ENCODE results near the gene CLDN8. TPM values are rescaled to one million over a fixed set of nuclear protein-coding genes. Genes with fewer than 3 reads are reported as not detected.

CLDN8 gene
- 2.5 and 12.4 TPM in 2 replicates for total RNA-seq (ENCODE audit: low replicate concordance)
- long read RNA-seq, transcript CLDN8-201 (1 exons, 2,068 nt) = major isoform, 137 of 138 reads
- long read RNA-seq, partial matches to known transcripts = 0 of 138 reads
- long read RNA-seq, other reads (novel, unspliced or antisense) = 1 of 138 reads

- Mint-ChIP-seq H3K36me3 (no peaks in the 10 kb centered on the region), H3K4me3 (peak within 1 kb of the TSS; percentile 72), H3K4me1 (ENCODE audit: unreplicated experiment) (peaks cover 8% of the 10 kb centered on the region), H3K9me3 (no peaks in the 10 kb centered on the region), H3K27ac (peak within 1 kb of the TSS; percentile 71), H3K27me3 (no peaks in the 10 kb centered on the region)
- no peak for DNase-seq (ENCODE audit: extremely low spot score, unreplicated experiment)
- no peak for TF ChIP-seq CTCF (conservative IDR thresholded peaks at IDR 0.05)
Measured at GRCh38 chr21:30216041-30216723, at the start of gene CLDN8. CLDN8 (minus strand) TSS chr21:30216097; CDS start chr21:30215925, 172 bp downstream.

DNA sequence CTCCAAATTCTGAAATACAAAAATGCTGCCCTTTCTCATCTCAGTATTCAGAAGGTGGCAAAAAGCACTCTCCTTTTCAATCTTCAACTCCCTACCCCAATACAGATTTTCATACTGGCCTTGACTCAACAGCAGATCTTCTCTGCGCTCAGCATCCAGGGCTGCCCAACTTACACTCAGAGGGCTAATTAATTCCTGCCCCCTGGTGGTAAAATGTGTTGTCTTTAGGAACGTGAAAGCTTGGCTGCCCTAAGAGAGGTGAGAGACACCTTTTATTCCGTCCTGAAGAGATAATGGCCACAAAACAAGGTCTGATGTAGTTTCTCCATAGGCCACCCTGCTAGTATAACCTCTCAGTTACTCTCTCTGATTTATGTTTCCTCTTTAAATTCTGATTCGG is 41.9 kb upstream of the CLDN8 start:
- Mint-ChIP-seq H3K27me3 (no peaks in the 10 kb centered on the region), H3K36me3 (no peaks in the 10 kb centered on the region), H3K9me3 (no peaks in the 10 kb centered on the region), H3K27ac (no peak overlapping the region), H3K4me1 (ENCODE audit: unreplicated experiment) (peaks cover 4% of the 10 kb centered on the region), H3K4me3 (no peak overlapping the region)
- DNase-seq (ENCODE audit: extremely low spot score, unreplicated experiment) = no peak
- peak; percentile 63 for TF ChIP-seq CTCF (conservative IDR thresholded peaks at IDR 0.05)

GRCh38 chr21:30256100-30256499 is 40.2 kb upstream of the CLDN8 start:
- peaks cover 4% of the 10 kb centered on the region for H3K4me1 Mint-ChIP-seq (ENCODE audit: unreplicated experiment)
- no peaks in the 10 kb centered on the region for H3K9me3 Mint-ChIP-seq
- H3K27ac Mint-ChIP-seq = no peak overlapping the region
- no peak overlapping the region for H3K4me3 Mint-ChIP-seq
- DNase-seq (ENCODE audit: extremely low spot score, unreplicated experiment) = no peak
- H3K27me3 Mint-ChIP-seq = no peaks in the 10 kb centered on the region
- no peak for TF ChIP-seq CTCF (conservative IDR thresholded peaks at IDR 0.05)
- H3K36me3 Mint-ChIP-seq = no peaks in the 10 kb centered on the region

DNA sequence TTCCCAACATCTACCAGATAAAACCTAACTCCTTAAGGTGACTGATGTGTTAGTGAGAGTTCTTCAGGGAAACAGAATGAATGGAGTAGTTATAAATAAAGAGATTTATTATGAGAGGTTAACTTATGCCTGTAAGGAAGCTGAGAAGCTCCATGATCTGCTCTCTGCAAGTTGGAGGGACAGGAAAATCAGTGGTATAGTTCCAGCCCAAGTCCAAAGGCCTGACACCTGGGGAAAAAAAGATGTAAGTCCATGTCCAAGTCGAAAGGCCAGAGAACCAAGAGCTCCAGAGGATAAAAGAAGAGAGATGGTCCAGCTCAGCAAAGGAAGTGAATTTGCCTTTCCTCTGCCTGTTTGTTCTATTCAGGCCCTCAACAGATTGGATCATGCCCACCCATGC is 39.8 kb upstream of the CLDN8 start:
- Mint-ChIP-seq H3K36me3 (no peaks in the 10 kb centered on the region), H3K27ac (no peak overlapping the region), H3K4me1 (ENCODE audit: unreplicated experiment) (peaks cover 4% of the 10 kb centered on the region), H3K9me3 (no peaks in the 10 kb centered on the region), H3K27me3 (no peaks in the 10 kb centered on the region), H3K4me3 (no peak overlapping the region)
- no peak for TF ChIP-seq CTCF (conservative IDR thresholded peaks at IDR 0.05)
- DNase-seq (ENCODE audit: extremely low spot score, unreplicated experiment) = no peak

DNA sequence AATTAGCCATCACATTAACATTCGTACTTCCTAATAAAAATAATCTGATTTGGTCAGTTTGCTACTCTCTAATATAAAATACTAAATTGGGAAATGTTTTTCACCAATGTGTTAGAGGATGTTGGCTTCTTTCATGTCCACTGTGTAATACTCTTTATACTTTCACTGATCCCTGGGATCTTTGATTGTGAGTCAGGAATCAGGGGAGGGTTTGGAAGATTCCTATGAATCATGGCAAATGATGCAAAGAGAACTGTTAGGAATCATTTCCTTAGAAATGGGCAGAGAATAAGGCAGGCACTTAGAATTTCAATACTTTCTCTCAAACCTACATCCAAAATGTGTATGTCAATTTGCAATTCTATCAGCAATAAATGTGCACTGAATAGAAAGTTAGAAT is 35.9 kb upstream of the CLDN8 start:
- DNase-seq (ENCODE audit: extremely low spot score, unreplicated experiment) = no peak
- no peak overlapping the region for H3K4me3 Mint-ChIP-seq
- H3K27ac Mint-ChIP-seq = no peak overlapping the region
- H3K9me3 Mint-ChIP-seq = no peaks in the 10 kb centered on the region
- H3K27me3 Mint-ChIP-seq = no peaks in the 10 kb centered on the region
- no peaks in the 10 kb centered on the region for H3K4me1 Mint-ChIP-seq (ENCODE audit: unreplicated experiment)
- TF ChIP-seq CTCF (conservative IDR thresholded peaks at IDR 0.05) = no peak
- no peaks in the 10 kb centered on the region for H3K36me3 Mint-ChIP-seq
